Fibroblast of the aortic adventitia (primary cell): Measurements from ENCODE around the gene ARHGAP26. TPM values are rescaled to one million over a fixed set of nuclear protein-coding genes. Genes with fewer than 3 reads are reported as not detected.

Source experiments
- DNase-seq: peaks from one replicate; pipeline ENCODE4 v3.0.0-alpha.2; 2010; ENCODE audit warnings: low read depth
- H3K4me3 ChIP-seq: 2 replicates; pipeline ENCODE4 v1.5.1; 2011; ENCODE audit warnings: low read depth, mild to moderate bottlenecking, control low read depth, low read length, moderate library complexity
- total RNA-seq: library from RNA; depleted of rRNA; stranded (reverse); fragments of >200 nt; gene quantifications from 2 replicates; pipeline ENCODE4 v1.2.3, GENCODE V29; 2012; ENCODE audit warnings: low replicate concordance
- TF ChIP-seq, protein P1 (sequence below): IDR thresholded peaks from 2 replicates; pipeline ENCODE4 v1.5.1; 2011; ENCODE audit warnings: mild to moderate bottlenecking, low read length, control low read depth, inconsistent platforms; ENCODE audit not compliant: insufficient read depth

ARHGAP26 gene
- total RNA-seq, 1 donor = 9.0 TPM

DNA sequence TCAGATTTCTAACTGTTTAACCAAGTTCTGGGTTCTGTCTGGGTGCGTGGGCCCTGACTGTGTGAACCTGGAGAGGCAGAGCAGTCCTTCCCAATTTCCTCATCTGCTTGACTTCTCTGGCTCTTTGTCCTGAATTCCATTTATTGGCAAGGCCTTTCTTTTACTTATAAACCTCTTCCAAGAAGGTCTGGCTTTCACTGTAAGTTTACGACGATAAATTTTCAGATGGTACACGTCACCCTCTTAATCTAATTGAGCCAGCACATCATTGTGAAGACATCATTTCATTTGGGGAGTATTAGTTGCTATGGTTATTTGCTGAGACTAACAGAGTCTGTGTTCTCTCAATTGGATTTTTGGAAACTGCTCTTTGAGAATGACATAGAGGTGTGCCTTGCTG lies 92.4 kb downstream of the ARHGAP26 start:
- DNase-seq = peak; percentile 89
- H3K4me3 ChIP-seq = no peak overlapping the region
- TF ChIP-seq, protein P1, sequence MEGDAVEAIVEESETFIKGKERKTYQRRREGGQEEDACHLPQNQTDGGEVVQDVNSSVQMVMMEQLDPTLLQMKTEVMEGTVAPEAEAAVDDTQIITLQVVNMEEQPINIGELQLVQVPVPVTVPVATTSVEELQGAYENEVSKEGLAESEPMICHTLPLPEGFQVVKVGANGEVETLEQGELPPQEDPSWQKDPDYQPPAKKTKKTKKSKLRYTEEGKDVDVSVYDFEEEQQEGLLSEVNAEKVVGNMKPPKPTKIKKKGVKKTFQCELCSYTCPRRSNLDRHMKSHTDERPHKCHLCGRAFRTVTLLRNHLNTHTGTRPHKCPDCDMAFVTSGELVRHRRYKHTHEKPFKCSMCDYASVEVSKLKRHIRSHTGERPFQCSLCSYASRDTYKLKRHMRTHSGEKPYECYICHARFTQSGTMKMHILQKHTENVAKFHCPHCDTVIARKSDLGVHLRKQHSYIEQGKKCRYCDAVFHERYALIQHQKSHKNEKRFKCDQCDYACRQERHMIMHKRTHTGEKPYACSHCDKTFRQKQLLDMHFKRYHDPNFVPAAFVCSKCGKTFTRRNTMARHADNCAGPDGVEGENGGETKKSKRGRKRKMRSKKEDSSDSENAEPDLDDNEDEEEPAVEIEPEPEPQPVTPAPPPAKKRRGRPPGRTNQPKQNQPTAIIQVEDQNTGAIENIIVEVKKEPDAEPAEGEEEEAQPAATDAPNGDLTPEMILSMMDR = no peak

- no peak for DNase-seq
- TF ChIP-seq, protein P1 = no peak
- no peak overlapping the region for H3K4me3 ChIP-seq
Observed at GRCh38 chr5:142863856-142864255, 93.7 kb downstream of the ARHGAP26 start.

DNA sequence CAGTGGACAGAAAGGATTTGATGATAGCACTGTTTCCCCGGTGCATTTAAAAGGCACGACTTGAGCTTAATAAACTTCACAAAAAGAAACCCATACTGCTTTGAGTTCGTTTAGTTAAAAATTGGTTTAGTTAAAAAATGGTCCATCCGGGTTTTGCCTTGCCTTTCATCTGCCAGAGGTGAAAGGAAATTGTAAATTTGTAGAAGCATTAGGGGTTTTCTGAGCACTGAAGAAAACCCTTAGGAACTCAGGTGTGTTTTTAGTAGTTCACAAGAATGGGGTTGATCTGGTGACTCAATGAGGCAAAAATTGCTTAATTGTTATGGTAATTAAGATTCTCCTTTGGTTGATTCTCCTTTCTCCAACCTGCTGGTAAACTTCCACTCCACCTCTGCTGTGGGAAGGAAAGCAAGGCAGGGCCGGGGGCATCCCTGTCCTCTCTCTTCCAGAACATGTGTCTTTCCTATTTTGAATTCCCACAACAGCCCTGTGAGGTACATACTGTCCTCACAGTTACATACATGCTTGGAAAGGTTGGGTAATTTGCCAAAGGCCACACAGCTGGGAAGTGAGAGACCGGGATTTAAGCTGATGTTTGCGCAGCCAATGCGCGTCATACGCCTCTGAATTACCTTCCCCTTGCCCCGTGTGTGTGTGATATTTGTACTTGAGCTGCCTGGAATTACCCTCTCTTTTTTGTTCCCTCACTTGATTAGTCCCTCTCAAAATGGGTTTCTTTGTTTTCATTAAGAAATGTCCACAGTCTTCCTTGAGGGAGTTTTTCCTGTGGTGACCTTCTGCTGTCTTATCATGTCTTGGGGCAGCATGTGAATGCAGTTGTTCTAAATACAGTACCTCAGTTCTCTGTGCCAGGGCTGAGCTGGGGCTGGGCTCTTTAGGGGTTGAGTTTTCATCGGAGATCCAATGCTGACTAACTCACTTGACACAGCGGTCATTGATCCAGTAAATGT lies 94.4 kb downstream of the ARHGAP26 start:
- H3K4me3 ChIP-seq = no peak overlapping the region
- no peak for DNase-seq
- TF ChIP-seq, protein P1 = no peak

GRCh38 chr5:142865631-142866030 lies 95.5 kb downstream of the ARHGAP26 start:
- TF ChIP-seq, protein P1 = no peak
- no peak overlapping the region for H3K4me3 ChIP-seq
- no peak for DNase-seq

- peak; percentile 80 for DNase-seq
- no peak overlapping the region for H3K4me3 ChIP-seq
- TF ChIP-seq, protein P1 = peak; percentile 70
Observed at GRCh38 chr5:142866563-142867275, 96.5 kb downstream of the ARHGAP26 start.

DNA sequence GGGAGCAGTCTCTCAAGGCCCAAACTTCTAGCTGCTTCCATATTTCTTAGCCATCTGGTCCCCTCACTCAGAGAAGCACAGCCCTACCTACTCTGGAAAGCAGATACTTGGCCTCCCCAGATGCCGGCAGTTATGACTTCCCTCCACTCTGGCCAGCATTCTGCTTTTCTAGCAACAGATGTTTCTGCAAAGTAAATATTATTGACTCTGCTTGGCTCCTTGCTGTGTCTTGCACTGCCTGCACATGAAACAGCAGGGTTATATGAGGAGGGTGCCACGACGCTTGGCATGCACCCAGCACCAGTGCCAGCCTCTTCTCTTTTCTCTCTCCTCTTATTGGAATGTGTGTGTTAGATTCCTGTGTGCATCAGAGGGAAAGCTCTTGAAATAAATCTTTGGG lies 99.7 kb downstream of the ARHGAP26 start:
- no peak for DNase-seq
- TF ChIP-seq, protein P1 = no peak
- no peak overlapping the region for H3K4me3 ChIP-seq
